AG09309 (cell line): ENCODE data around the gene ZBTB40.

Experiments
- DNase-seq: peaks from one replicate; pipeline ENCODE4 v3.0.0-alpha.2; 2010; ENCODE audit warnings: low read depth
- H3K4me3 ChIP-seq: 2 replicates; pipeline ENCODE4 v1.5.1; 2011; ENCODE audit warnings: mild to moderate bottlenecking, low read depth, low read length, moderate library complexity; ENCODE audit not compliant: control insufficient read depth
- TF ChIP-seq, protein P1 (sequence below): IDR thresholded peaks from 2 replicates; pipeline ENCODE4 v1.5.1; 2011; ENCODE audit warnings: mild to moderate bottlenecking, low read depth, low read length, inconsistent platforms; ENCODE audit not compliant: insufficient read depth, control insufficient read depth; ENCODE audit errors: missing control alignments

ZBTB40 gene

DNA sequence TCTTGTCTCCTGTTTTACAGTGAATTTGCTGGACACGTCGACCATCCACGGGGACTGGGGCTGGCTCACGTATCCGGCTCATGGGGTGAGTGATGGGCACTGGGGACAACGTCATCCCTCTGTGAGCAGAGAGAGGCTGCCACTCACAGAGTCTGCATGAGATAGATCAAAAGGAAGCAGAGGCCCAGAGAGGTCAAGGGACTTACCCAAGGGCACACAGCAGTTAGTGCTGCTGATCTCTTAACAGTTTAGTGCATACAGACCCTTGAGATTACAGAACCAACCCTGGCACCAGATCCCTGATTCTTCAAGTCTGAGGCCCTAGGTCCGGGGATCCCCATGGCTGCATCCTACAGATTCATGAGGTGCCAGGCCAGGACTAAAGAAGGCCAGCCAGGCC, 117.6 kb downstream of the ZBTB40 start:
- no peak overlapping the region for H3K4me3 ChIP-seq
- DNase-seq, result no peak
- TF ChIP-seq, protein P1, sequence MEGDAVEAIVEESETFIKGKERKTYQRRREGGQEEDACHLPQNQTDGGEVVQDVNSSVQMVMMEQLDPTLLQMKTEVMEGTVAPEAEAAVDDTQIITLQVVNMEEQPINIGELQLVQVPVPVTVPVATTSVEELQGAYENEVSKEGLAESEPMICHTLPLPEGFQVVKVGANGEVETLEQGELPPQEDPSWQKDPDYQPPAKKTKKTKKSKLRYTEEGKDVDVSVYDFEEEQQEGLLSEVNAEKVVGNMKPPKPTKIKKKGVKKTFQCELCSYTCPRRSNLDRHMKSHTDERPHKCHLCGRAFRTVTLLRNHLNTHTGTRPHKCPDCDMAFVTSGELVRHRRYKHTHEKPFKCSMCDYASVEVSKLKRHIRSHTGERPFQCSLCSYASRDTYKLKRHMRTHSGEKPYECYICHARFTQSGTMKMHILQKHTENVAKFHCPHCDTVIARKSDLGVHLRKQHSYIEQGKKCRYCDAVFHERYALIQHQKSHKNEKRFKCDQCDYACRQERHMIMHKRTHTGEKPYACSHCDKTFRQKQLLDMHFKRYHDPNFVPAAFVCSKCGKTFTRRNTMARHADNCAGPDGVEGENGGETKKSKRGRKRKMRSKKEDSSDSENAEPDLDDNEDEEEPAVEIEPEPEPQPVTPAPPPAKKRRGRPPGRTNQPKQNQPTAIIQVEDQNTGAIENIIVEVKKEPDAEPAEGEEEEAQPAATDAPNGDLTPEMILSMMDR, result no peak

GRCh38 chr1:22570140-22570909, 118.7 kb downstream of the ZBTB40 start:
- no peak for DNase-seq
- no peak overlapping the region for H3K4me3 ChIP-seq
- TF ChIP-seq, protein P1, result no peak

DNA sequence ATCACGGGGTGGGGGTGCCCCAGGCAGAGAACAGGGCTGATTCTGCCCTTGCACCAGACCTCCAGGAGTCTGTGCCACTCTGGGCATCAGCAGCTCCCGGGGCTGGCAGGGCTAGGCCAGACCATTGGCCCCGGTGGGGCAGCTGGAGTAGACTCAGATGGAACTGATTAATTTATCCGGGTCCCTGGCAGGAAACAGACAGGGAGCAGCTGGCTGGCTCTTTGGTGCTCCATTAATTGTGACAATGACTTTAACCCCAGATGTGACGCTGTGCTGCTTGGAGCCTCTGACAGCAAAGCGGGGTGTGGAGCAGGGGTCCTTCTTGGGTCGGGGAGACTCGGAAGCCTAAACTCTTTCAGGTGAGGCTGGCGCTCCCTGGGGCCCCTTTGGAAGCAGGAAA, 121.2 kb downstream of the ZBTB40 start:
- TF ChIP-seq, protein P1, result no peak
- H3K4me3 ChIP-seq, result no peak overlapping the region
- no peak for DNase-seq

DNA sequence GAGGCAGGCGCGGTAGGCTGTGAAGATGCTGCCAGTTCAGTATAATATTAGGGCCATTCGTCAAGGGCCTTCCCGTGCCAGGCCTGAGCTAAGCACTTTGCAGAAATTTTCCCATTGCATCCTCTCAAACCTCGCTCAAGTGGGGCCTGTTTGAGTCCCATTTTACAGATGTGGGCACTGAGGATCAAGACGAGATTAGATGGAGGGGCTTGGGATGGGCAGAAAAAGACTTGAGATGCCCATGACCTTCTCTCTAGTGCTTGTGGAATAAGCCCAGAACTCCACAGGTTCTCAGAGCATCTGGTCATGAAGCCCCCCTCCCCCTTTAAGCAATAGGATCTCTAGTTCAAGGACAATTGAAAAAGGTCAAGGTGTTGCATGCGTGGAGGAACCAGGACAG, 121.6 kb downstream of the ZBTB40 start:
- DNase-seq, result no peak
- no peak overlapping the region for H3K4me3 ChIP-seq
- TF ChIP-seq, protein P1, result no peak

- no peak overlapping the region for H3K4me3 ChIP-seq
- TF ChIP-seq, protein P1, result no peak
- no peak for DNase-seq
These were observed 124.0 kb downstream of the ZBTB40 start for GRCh38 chr1:22575532-22576149.

DNA sequence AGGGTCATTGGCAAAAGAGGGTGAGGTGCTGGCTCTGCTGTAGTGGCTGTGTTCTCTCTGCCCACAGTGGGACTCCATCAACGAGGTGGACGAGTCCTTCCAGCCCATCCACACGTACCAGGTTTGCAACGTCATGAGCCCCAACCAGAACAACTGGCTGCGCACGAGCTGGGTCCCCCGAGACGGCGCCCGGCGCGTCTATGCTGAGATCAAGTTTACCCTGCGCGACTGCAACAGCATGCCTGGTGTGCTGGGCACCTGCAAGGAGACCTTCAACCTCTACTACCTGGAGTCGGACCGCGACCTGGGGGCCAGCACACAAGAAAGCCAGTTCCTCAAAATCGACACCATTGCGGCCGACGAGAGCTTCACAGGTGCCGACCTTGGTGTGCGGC, 124.5 kb downstream of the ZBTB40 start:
- no peak overlapping the region for H3K4me3 ChIP-seq
- TF ChIP-seq, protein P1, result no peak
- no peak for DNase-seq
